H1 (cell line): Measurements from ENCODE around the gene LCA5. TPM values are rescaled to one million over a fixed set of nuclear protein-coding genes. Genes with fewer than 3 reads are reported as not detected.

ENCODE experiments used
- ASH2L ChIP-seq: fragments of 200-600, 300-600 bp; sonication (generic); IDR thresholded peaks from one replicate; pipeline ENCODE4 v1.7.1; 2017; ENCODE audit warnings: low read length
- GTF2F1 ChIP-seq: IDR thresholded peaks from 2 replicates; pipeline ENCODE4 v1.6.1; 2012; ENCODE audit warnings: low read depth, low read length, improper control_type of control experiment, borderline replicate concordance
- JUN ChIP-seq: IDR thresholded peaks from 2 replicates; pipeline ENCODE4 v1.6.1; 2011; ENCODE audit warnings: low read depth, mild to moderate bottlenecking, improper control_type of control experiment, low read length
- JUND ChIP-seq: IDR thresholded peaks from 2 replicates; pipeline ENCODE4 v1.6.1; 2011; ENCODE audit warnings: mild to moderate bottlenecking, improper control_type of control experiment, low read length
- RNF2 ChIP-seq: fragments of 200-900, 300-1000 bp; sonication (generic); IDR thresholded peaks from 2 replicates; pipeline ENCODE4 v1.7.1; 2016; ENCODE audit warnings: borderline replicate concordance, low read depth, mild to moderate bottlenecking, antibody characterized with exemption, low read length; ENCODE audit not compliant: poor library complexity, severe bottlenecking; ENCODE audit errors: missing control alignments
- SP2 ChIP-seq: IDR thresholded peaks from 2 replicates; pipeline ENCODE4 v1.6.1; 2012; ENCODE audit warnings: mild to moderate bottlenecking, low read length, inconsistent platforms
- polyA plus RNA-seq, 7 experiments: library from polyadenylated mRNA; depleted of rRNA in 3 of 7; stranded (reverse) in 5 of 7; unstranded in 2 of 7; fragments of >200 nt in 5 of 7; fragments of 200-250 nt in 2 of 7; gene quantifications; 1 replicate in 5 of 7; 2 replicates in 1 of 7; 4 replicates in 1 of 7; pipeline versions ENCODE4 v1.2.1 to v1.2.3, GENCODE V29; 2011 to 2013; ENCODE audit warnings: missing spikeins in 2 of 7, mixed read lengths in 2 of 7
- total RNA-seq: library from RNA; stranded (reverse); fragmentation: NEBNext Ultra II Directional; extraction: Animal tissue kit (Norgen Biotek cat#: 25700); gene quantifications from 2 replicates; pipeline ENCODE4 v1.2.1, GENCODE V29; 2021
- TF ChIP-seq, protein P1 (sequence below): IDR thresholded peaks from 2 replicates; pipeline ENCODE4 v1.6.1; 2012; ENCODE audit warnings: inconsistent platforms

The LCA5 gene
- total and polyA plus RNA-seq, 2 of the 8 experiments (the other 6 are each of a cell fraction or from before 2014, with no cell fraction given) = 0.44 to 3.6 TPM

DNA sequence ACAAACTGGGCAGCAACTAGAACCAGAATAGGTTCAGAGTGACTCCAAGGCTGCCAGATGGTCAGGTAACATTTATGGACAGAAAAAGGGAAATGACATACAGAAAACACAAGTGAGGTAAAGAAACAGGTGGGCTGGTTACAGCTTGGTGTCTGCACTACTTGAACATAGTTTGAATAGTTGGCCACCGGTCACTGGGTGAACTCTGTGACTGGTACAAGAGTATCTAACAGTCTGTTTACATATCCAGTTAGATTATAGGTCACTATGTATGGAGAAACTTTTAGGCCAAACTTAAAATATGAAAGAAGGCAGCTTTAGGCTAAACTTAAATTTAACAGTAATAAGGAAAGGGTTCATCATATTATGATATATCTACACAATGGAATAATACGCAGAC lies 32.9 kb downstream of the LCA5 start (continued):
- TF ChIP-seq GTF2F1 (no peak), JUN (no peak), SP2 (no peak), RNF2 (no peak), ASH2L (no peak), JUND (no peak)
- TF ChIP-seq, protein P1, sequence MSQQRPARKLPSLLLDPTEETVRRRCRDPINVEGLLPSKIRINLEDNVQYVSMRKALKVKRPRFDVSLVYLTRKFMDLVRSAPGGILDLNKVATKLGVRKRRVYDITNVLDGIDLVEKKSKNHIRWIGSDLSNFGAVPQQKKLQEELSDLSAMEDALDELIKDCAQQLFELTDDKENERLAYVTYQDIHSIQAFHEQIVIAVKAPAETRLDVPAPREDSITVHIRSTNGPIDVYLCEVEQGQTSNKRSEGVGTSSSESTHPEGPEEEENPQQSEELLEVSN = no peak
